SK-N-SH treated with all-trans-retinoic acid at 6 μM for 48 hours (cell line): ENCODE data around the gene BCO2.

Experiments used
- ARNTL ChIP-seq: fragments of 450-650 bp; formaldehyde crosslinking; IDR thresholded peaks from 2 replicates; pipeline ENCODE4 v1.5.0; 2020; ENCODE audit warnings: low read depth, mild to moderate bottlenecking, moderate library complexity, borderline replicate concordance
- BACH2 ChIP-seq: fragments of 250-450 bp; sonication (Bioruptor Pico); IDR thresholded peaks from 2 replicates; pipeline ENCODE4 v1.9.0; 2021; ENCODE audit warnings: mild to moderate bottlenecking, borderline replicate concordance
- RARB ChIP-seq: fragments of 250-450 bp; sonication (Bioruptor Pico); IDR thresholded peaks from 2 replicates; pipeline ENCODE4 v1.8.0; 2021; ENCODE audit warnings: mild to moderate bottlenecking, moderate library complexity
- ZFP30 ChIP-seq: fragments of 450-650 bp; formaldehyde crosslinking; IDR thresholded peaks from 2 replicates; pipeline ENCODE4 v1.5.0; 2022; ENCODE audit warnings: mild to moderate bottlenecking, moderate library complexity
- ZNF565 ChIP-seq: fragments of 450-650 bp; formaldehyde crosslinking; conservative IDR thresholded peaks from 2 replicates; pipeline ENCODE4 v1.5.0; 2020; ENCODE audit warnings: low read depth, mild to moderate bottlenecking, moderate library complexity
- ZNF8 ChIP-seq: fragments of 450-650 bp; formaldehyde crosslinking; IDR thresholded peaks from 2 replicates; pipeline ENCODE4 v1.5.0; 2020; ENCODE audit warnings: mild to moderate bottlenecking, moderate library complexity
- TF ChIP-seq, protein P1 (sequence below): fragments of 250-450 bp; sonication (Bioruptor Pico); IDR thresholded peaks from 2 replicates; pipeline ENCODE4 v1.5.1; 2020; ENCODE audit warnings: low read depth, mild to moderate bottlenecking, moderate library complexity

DNA sequence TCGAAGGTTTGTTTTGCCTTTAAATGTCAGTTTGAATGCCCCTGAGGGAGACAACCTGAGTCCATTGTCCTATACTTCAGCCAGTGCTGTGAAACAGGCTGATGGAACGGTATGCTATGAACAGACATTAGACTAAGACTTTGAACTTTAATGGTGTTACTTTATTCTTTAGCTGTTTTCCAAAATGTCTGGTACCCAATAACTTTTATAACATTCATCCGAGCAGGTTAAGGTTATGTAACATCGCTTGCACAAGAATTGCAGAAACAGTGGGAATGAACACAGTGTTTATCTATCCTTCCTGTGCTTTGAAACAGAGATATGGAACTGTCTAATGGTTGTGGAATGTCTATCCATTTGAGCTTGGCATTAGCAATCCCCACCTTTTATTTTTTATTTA is 38.4 kb downstream of the BCO2 start:
- no peak for TF ChIP-seq ARNTL (CRISPR knock-in tag)
- no peak for TF ChIP-seq ZFP30 (CRISPR knock-in tag)
- TF ChIP-seq, protein P1, sequence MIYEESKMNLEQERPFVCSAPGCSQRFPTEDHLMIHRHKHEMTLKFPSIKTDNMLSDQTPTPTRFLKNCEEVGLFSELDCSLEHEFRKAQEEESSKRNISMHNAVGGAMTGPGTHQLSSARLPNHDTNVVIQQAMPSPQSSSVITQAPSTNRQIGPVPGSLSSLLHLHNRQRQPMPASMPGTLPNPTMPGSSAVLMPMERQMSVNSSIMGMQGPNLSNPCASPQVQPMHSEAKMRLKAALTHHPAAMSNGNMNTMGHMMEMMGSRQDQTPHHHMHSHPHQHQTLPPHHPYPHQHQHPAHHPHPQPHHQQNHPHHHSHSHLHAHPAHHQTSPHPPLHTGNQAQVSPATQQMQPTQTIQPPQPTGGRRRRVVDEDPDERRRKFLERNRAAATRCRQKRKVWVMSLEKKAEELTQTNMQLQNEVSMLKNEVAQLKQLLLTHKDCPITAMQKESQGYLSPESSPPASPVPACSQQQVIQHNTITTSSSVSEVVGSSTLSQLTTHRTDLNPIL (CRISPR knock-in tag), result no peak
- no peak for TF ChIP-seq RARB
- TF ChIP-seq ZNF8 (CRISPR knock-in tag), result no peak
- no peak for TF ChIP-seq BACH2 (CRISPR knock-in tag)
- TF ChIP-seq ZNF565 (CRISPR knock-in tag), result no peak
